ENCODE measurements around the gene OR3A2.
"Not testable (repeated sequence)": the region's sequence is repeated elsewhere in the genome, so short reads cannot be mapped to it uniquely, and the experiment has no call there.

The OR3A2 gene

GRCh38 chr17:3282901-3283300 lies 103.2 kb downstream of the OR3A2 start:
- FAIRE-seq = no peak

- no peak for FAIRE-seq
These were observed 110.0 kb downstream of the OR3A2 start for GRCh38 chr17:3276126-3276525.

- no peak for FAIRE-seq
These were observed 114.8 kb downstream of the OR3A2 start for GRCh38 chr17:3271072-3271848.

GRCh38 chr17:3260600-3260999 lies 125.5 kb downstream of the OR3A2 start:
- no peak for FAIRE-seq

- FAIRE-seq = no peak
These were observed 125.9 kb downstream of the OR3A2 start for GRCh38 chr17:3260163-3260562.

- FAIRE-seq = no peak
These were observed 129.5 kb downstream of the OR3A2 start for GRCh38 chr17:3256575-3256974.

GRCh38 chr17:3249013-3249412 lies 137.1 kb downstream of the OR3A2 start:
- not testable (repeated sequence) for FAIRE-seq

- not testable (repeated sequence) for FAIRE-seq
These were observed 141.3 kb downstream of the OR3A2 start for GRCh38 chr17:3244841-3245240.

GRCh38 chr17:3241044-3241443 lies 145.1 kb downstream of the OR3A2 start:
- not testable (repeated sequence) for FAIRE-seq

GRCh38 chr17:3238685-3239084 lies 147.4 kb downstream of the OR3A2 start:
- FAIRE-seq = not testable (repeated sequence)

GRCh38 chr17:3232300-3232699 lies 153.8 kb downstream of the OR3A2 start:
- FAIRE-seq = not testable (repeated sequence)

Measured in colon (tissue), 2 donors.